Measurements from ENCODE around the gene PDZD7.

PDZD7 gene

GRCh38 chr10:101060951-101061623 lies 30.2 kb upstream of the PDZD7 start:
- DNase-seq (ENCODE audit: low spot score), result peak; percentile 98
- no peak for TF ChIP-seq CTCF (IDR thresholded peaks at IDR 0.05; ENCODE audit: extremely low read depth, missing control alignments)

DNA sequence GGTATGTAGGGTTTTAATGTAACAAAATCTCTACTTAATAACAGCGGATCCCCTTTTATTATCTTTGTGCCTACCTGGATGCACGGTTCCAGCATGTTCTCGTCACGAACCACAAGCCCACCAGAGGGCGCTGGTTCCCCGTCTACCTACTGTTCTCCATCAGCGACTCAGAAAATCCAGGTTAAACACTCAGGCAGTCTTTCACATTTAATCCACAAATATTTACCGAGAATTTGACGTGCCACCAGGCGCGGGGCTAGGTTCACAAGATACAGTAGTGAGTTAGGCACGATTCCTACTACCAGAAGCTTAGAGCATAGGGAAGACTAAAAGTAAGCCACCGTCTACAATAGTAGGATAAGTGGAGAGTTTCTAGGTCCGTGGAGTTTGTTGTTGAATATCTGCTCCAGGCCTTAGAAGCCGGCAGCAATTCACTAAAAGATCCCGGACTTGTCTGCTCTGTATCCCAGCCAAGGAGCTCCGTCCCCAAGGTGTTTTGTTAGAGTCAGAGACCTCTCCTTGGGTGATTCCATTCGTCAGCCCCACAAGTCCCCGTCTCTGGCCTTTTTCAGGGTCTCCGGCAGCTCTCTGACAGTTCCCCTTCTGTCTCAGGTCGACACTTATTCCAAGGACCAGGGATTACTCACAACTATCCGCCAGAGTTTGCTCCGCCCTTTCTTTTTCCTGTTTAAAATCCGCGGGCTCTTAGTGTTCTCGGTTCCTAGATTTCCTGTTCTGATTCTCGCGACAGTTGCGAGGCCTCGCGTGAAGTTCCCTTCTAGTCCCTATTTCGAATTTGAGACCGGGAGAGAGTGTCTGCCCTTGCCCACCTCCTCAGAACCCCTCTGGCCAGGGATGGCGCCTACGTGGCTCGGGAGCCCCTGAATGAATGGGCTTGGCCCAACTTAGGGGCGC lies 29.4 kb upstream of the PDZD7 start:
- peak; percentile 89 for DNase-seq (ENCODE audit: low spot score)

GRCh38 chr10:101056365-101057151 lies 25.6 kb upstream of the PDZD7 start:
- DNase-seq (ENCODE audit: low spot score), result no peak
- no peak for TF ChIP-seq CTCF (IDR thresholded peaks at IDR 0.05; ENCODE audit: extremely low read depth, missing control alignments)

More for the DNA sequence above, 29.4 kb upstream of the PDZD7 start:
- TF ChIP-seq CTCF (IDR thresholded peaks at IDR 0.05; ENCODE audit: extremely low read depth, missing control alignments), result peak; percentile 87

DNA sequence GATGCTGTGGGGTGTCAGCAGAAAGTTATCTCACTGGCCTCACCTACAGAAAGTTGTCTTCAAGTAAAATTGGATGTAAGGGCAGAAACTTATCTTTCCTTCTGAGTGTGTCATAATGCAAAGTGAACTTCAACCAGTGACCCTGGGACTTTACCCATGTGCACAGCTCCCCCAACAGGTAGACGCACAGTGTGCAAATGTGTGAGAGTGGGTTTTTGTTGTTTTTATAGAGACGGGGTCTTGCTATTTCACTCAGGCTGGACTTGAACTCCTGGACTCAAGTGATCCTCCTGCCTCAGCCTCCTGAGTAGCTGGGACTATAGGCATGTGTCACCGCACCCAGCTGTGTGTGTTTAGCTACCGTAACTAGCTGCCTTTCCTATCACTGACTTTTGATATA lies 24.5 kb upstream of the PDZD7 start:
- no peak for TF ChIP-seq CTCF (IDR thresholded peaks at IDR 0.05; ENCODE audit: extremely low read depth, missing control alignments)
- no peak for DNase-seq (ENCODE audit: low spot score)

GRCh38 chr10:101054876-101055275 lies 23.9 kb upstream of the PDZD7 start:
- no peak for TF ChIP-seq CTCF (IDR thresholded peaks at IDR 0.05; ENCODE audit: extremely low read depth, missing control alignments)
- no peak for DNase-seq (ENCODE audit: low spot score)

- no peak for DNase-seq (ENCODE audit: low spot score)
- no peak for TF ChIP-seq CTCF (IDR thresholded peaks at IDR 0.05; ENCODE audit: extremely low read depth, missing control alignments)
These were observed 23.4 kb upstream of the PDZD7 start for GRCh38 chr10:101054351-101054750.

All from GM20000 (cell line).